BJ (cell line): ENCODE data around the gene SPATA22. TPM values are rescaled to one million over a fixed set of nuclear protein-coding genes. Genes with fewer than 3 reads are reported as not detected.
"Not testable (repeated sequence)": the region's sequence is repeated elsewhere in the genome, so short reads cannot be mapped to it uniquely, and the experiment has no call there.

Source experiments
- CTCF ChIA-PET: fragments of 350-600 bp; formaldehyde crosslinking; extraction: SDS; loops from one replicate; lab custom pipeline; 2021; ENCODE audit warnings: antibody characterized with exemption, inconsistent platforms; lab: Yijun Ruan, JAX
- POLR2A ChIA-PET: fragments of 300-600 bp; sonication (Branson Sonifier 250); formaldehyde crosslinking; extraction: SDS; loops from one replicate; lab custom pipeline; 2021; ENCODE audit warnings: antibody characterized with exemption; lab: Charles Lee
- DNase-seq: peaks from one replicate; pipeline ENCODE4 v3.0.0-alpha.2; 2011; ENCODE audit warnings: low read depth
- H3K27me3 ChIP-seq: 2 replicates; pipeline ENCODE4 v1.6.0; 2011; ENCODE audit warnings: low read length; ENCODE audit not compliant: control insufficient read depth, insufficient read depth
- H3K36me3 ChIP-seq: 2 replicates; pipeline ENCODE4 v1.5.1; 2011; ENCODE audit warnings: low read length; ENCODE audit not compliant: control insufficient read depth, insufficient read depth
- H3K4me3 ChIP-seq: 2 replicates; pipeline ENCODE4 v1.5.1; 2011; ENCODE audit warnings: low read depth, mild to moderate bottlenecking, control low read depth, low read length
- polyA plus RNA-seq: library from polyadenylated mRNA; depleted of rRNA; stranded (reverse); fragments of >200 nt; gene quantifications from 2 replicates; pipeline ENCODE4 v1.2.3, GENCODE V29; 2011
- TF ChIP-seq, protein P1 (sequence below): IDR thresholded peaks from 2 replicates; pipeline ENCODE4 v1.5.1; 2011; ENCODE audit warnings: low read depth, mild to moderate bottlenecking, control low read depth, inconsistent platforms, low read length, moderate library complexity; ENCODE audit not compliant: insufficient read depth

Gene SPATA22
- polyA plus RNA-seq, 1 experiment: not detected

DNA sequence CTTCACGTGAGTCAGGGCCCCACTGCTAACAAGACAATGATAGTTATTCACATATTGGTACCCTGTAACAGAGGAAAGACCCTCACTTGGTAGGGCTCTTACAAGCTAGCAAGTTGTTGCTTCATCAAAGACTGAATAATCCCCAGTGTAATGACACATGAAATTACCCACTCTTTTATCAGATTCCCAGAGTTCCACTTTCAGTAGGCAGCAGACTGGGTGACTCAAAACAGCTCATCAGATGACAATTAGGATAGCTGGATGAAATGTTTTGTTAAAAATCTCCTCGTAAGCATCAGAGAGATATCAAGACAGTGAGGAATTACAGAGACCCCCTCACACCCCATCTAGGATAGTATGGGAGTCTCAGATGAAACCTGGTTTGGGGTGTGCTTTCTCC, 31.2 kb downstream of the SPATA22 start:
- TF ChIP-seq, protein P1, sequence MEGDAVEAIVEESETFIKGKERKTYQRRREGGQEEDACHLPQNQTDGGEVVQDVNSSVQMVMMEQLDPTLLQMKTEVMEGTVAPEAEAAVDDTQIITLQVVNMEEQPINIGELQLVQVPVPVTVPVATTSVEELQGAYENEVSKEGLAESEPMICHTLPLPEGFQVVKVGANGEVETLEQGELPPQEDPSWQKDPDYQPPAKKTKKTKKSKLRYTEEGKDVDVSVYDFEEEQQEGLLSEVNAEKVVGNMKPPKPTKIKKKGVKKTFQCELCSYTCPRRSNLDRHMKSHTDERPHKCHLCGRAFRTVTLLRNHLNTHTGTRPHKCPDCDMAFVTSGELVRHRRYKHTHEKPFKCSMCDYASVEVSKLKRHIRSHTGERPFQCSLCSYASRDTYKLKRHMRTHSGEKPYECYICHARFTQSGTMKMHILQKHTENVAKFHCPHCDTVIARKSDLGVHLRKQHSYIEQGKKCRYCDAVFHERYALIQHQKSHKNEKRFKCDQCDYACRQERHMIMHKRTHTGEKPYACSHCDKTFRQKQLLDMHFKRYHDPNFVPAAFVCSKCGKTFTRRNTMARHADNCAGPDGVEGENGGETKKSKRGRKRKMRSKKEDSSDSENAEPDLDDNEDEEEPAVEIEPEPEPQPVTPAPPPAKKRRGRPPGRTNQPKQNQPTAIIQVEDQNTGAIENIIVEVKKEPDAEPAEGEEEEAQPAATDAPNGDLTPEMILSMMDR: no peak
- Histone ChIP-seq H3K36me3 (no peaks in the 10 kb centered on the region), H3K27me3 (no peaks in the 10 kb centered on the region), H3K4me3 (no peak overlapping the region)
- CTCF ChIA-PET: no interaction called here
- POLR2A ChIA-PET: no interaction called here
- DNase-seq: no peak

DNA sequence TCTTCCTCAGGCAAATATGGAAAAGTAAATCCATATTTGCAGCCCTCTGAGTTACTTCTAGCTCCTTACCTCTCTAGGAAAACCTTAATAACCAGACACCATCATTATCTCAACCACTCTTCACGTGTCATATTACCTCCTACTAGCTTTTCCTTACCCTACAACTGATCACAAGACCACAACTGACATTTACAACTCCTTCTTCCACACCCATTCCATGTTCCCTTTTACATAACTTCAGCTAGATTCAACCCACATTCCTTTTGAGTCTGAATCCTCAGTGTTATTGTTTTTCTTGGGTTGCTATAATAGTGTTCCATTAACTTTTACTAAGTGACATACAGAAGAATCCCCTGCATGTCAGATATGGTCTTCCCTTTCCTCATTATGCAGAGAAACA, 33.3 kb downstream of the SPATA22 start:
- TF ChIP-seq, protein P1: no peak
- H3K27me3 ChIP-seq: no peaks in the 10 kb centered on the region
- ChIA-PET POLR2A (no interaction called here), CTCF (no interaction called here)
- DNase-seq: no peak
- H3K4me3 ChIP-seq: no peak overlapping the region
- H3K36me3 ChIP-seq: no peaks in the 10 kb centered on the region

DNA sequence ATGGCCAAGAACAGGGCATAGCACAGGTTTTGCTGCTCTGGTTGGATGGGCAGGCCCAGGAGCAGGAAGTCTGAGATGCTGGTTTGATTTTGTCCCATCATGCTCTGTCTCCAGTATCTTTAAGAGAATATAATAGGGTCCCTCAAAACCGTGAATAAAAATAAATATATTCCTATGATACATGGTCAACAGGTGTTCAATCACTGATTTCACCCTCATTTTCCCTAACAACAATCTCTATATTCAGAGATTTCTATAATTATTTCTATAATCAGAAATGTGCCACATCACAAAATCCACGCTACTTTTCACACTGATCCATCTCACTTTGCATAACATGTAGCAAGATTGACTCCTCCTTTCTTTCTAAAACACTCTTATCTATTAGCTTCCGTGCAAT, 37.9 kb downstream of the SPATA22 start, which contains the start of gene OR1E2:
TSS of gene OR1E2 (minus strand) at position 101 of the 400 bp plus-strand sequence. CDS start at position 101, 0 bp downstream.
- no peak for DNase-seq
- H3K4me3 ChIP-seq: no peak within 1 kb of the TSS
- POLR2A ChIA-PET: no interaction called here
- no peaks in the 10 kb centered on the region for H3K27me3 ChIP-seq
- TF ChIP-seq, protein P1: no peak
- H3K36me3 ChIP-seq: no peaks in the 10 kb centered on the region
- CTCF ChIA-PET: no interaction called here

DNA sequence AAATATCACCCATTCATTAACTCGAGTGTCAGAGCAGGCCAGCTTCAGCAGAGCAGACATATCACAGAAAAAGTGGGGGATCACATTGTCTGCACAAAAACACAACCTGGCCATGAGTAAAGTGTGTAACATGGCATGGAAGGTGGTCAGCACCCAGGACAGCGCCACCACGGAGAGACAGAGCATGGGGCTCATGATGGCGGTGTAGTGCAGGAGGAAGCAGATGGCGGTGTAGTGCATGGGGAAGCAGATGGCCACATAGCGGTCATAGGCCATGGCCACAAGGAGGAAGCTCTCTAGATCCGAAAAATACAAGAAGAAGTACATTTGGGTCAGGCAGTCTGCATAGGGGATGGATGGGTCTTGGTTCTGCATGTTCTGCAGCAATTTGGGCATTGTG, 38.4 kb downstream of the SPATA22 start:
- H3K27me3 ChIP-seq, CTCF ChIA-PET, POLR2A ChIA-PET, DNase-seq, H3K36me3 ChIP-seq, H3K4me3 ChIP-seq: not testable (repeated sequence)

DNA sequence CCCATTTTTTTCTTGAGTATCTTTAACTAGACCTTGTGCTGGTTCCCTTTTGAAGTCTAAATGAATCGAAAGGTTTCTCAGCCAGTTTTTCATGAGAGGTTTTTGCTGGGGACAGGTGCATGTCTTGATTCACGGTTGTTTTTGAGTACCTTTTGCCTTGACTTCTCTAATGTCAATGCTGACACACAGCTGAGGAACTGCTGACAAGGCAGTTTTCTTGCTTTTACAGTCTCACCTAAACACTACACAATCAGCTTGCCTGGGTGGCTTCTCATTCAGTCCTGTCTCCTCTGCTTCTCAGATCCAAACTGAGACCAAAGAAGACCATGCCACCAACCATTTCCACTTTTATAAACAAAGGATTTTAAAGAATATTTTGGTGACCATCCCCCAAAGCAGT, 53.4 kb downstream of the SPATA22 start:
- no peak for DNase-seq
- no peaks in the 10 kb centered on the region for H3K36me3 ChIP-seq
- no peaks in the 10 kb centered on the region for H3K27me3 ChIP-seq
- TF ChIP-seq, protein P1: no peak
- ChIA-PET CTCF (no interaction called here), POLR2A (no interaction called here)
- H3K4me3 ChIP-seq: no peak overlapping the region

DNA sequence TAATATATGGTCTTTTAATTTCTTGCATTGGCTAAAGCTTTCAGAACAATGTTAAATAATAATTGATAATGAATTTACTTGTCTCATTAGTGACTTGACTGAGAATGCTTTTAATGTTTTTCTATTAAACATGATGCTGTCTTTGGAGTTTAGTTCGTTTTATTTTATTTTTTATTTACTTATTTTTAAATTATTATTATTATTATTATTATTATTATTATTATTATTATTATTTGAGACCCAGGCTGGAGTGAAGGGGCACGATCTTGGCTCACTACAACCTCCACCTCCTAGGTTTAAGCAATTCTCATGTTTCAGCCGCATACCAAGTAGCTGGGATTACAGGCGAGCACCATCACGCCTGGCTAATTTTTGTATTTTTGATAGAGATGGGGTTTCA, 56.0 kb downstream of the SPATA22 start:
- Histone ChIP-seq H3K27me3 (no peaks in the 10 kb centered on the region), H3K4me3 (no peak overlapping the region), H3K36me3 (no peaks in the 10 kb centered on the region)
- ChIA-PET POLR2A (no interaction called here), CTCF (no interaction called here)
- TF ChIP-seq, protein P1: no peak
- DNase-seq: no peak

DNA sequence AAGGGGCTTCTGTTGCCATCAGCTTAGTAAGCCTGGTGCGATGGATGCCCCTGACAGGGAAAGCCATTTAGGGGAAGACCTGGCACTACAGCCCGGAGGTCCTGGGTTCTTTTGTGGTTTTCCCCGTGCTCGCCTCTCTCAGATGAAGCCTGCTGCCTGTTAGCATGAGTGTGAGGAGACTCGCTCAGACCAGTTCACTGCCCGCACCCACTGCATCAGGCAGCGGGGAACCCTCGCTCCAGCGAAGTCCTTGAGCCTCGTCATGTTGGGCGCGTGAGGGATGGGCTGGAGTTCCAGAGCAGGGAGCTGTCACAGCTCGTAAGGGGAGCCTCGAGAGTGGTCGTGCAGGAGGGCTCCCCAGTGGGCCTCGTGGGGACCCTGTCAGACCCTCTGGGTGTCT, 59.4 kb downstream of the SPATA22 start:
- POLR2A ChIA-PET, DNase-seq, H3K27me3 ChIP-seq, CTCF ChIA-PET, H3K36me3 ChIP-seq, H3K4me3 ChIP-seq: not testable (repeated sequence)
